ENCODE results near the gene FXR1.
"Not testable (repeated sequence)": the region's sequence is repeated elsewhere in the genome, so short reads cannot be mapped to it uniquely, and the experiment has no call there.

The FXR1 gene

GRCh38 chr3:180934638-180935037 lies 22.2 kb downstream of the FXR1 start:
- no peak for DNase-seq (ENCODE audit: low read depth)

- no peak for DNase-seq (ENCODE audit: low read depth)
Measured at GRCh38 chr3:180940826-180941225, 28.4 kb downstream of the FXR1 start.

- no peak for DNase-seq (ENCODE audit: low read depth)
Measured at GRCh38 chr3:180947761-180948390, 35.4 kb downstream of the FXR1 start.

GRCh38 chr3:180959691-180960090 lies 47.2 kb downstream of the FXR1 start:
- no peak for DNase-seq (ENCODE audit: low read depth)

GRCh38 chr3:180961087-180961486 lies 48.6 kb downstream of the FXR1 start:
- DNase-seq (ENCODE audit: low read depth), result no peak

GRCh38 chr3:180961552-180961951 lies 49.1 kb downstream of the FXR1 start:
- DNase-seq (ENCODE audit: low read depth), result no peak

GRCh38 chr3:180962530-180962929 lies 50.1 kb downstream of the FXR1 start:
- DNase-seq (ENCODE audit: low read depth), result no peak

- no peak for DNase-seq (ENCODE audit: low read depth)
Measured at GRCh38 chr3:180970931-180971330, 58.5 kb downstream of the FXR1 start.

GRCh38 chr3:180973543-180973942 lies 61.1 kb downstream of the FXR1 start:
- no peak for DNase-seq (ENCODE audit: low read depth)

- no peak for DNase-seq (ENCODE audit: low read depth)
Measured at GRCh38 chr3:180974286-180974685, 61.8 kb downstream of the FXR1 start.

GRCh38 chr3:180977498-180977897 lies 65.0 kb downstream of the FXR1 start:
- DNase-seq (ENCODE audit: low read depth), result no peak

- DNase-seq (ENCODE audit: low read depth), result no peak
Measured at GRCh38 chr3:180979961-180980360, 67.5 kb downstream of the FXR1 start.

- no peak for DNase-seq (ENCODE audit: low read depth)
Measured at GRCh38 chr3:180980611-180981010, 68.1 kb downstream of the FXR1 start.

GRCh38 chr3:180981912-180982311 lies 69.4 kb downstream of the FXR1 start:
- DNase-seq (ENCODE audit: low read depth), result no peak

- no peak for DNase-seq (ENCODE audit: low read depth)
Measured at GRCh38 chr3:180983136-180983535, 70.7 kb downstream of the FXR1 start.

GRCh38 chr3:180986366-180986765 lies 73.9 kb downstream of the FXR1 start:
- DNase-seq (ENCODE audit: low read depth), result not testable (repeated sequence)

- DNase-seq (ENCODE audit: low read depth), result no peak
Measured at GRCh38 chr3:180987344-180987743, 74.9 kb downstream of the FXR1 start.

- peak; percentile 83 for DNase-seq (ENCODE audit: low read depth)
Measured at GRCh38 chr3:180989291-180990163, 77.1 kb downstream of the FXR1 start, which contains the start of gene DNAJC19. Gene DNAJC19 (minus strand): TSS chr3:180989736. CDS start chr3:180989602, 134 bp downstream.

GRCh38 chr3:180990505-180990904 lies 78.0 kb downstream of the FXR1 start:
- no peak for DNase-seq (ENCODE audit: low read depth)

- DNase-seq (ENCODE audit: low read depth), result no peak
Measured at GRCh38 chr3:180996415-180996932, 84.0 kb downstream of the FXR1 start.

GRCh38 chr3:181002331-181002730 lies 89.9 kb downstream of the FXR1 start:
- not testable (repeated sequence) for DNase-seq (ENCODE audit: low read depth)

- DNase-seq (ENCODE audit: low read depth), result not testable (repeated sequence)
Measured at GRCh38 chr3:181003469-181003868, 91.0 kb downstream of the FXR1 start.

GRCh38 chr3:181006541-181006940 lies 94.1 kb downstream of the FXR1 start:
- DNase-seq (ENCODE audit: low read depth), result no peak

Data from HS-5 (cell line).